Stimulated activated CD8-positive, alpha-beta memory T cell treated with anti-CD3 and anti-CD28 coated beads, Interleukin-4, amount 100 ng/mL, for 24 hours (primary cell): ENCODE measurements around the gene GRIN1.

Source experiments
- DNase-seq: peaks from one replicate; pipeline ENCODE4 v3.0.0-alpha.2; 2020; ENCODE audit warnings: low read depth

The GRIN1 gene

DNA sequence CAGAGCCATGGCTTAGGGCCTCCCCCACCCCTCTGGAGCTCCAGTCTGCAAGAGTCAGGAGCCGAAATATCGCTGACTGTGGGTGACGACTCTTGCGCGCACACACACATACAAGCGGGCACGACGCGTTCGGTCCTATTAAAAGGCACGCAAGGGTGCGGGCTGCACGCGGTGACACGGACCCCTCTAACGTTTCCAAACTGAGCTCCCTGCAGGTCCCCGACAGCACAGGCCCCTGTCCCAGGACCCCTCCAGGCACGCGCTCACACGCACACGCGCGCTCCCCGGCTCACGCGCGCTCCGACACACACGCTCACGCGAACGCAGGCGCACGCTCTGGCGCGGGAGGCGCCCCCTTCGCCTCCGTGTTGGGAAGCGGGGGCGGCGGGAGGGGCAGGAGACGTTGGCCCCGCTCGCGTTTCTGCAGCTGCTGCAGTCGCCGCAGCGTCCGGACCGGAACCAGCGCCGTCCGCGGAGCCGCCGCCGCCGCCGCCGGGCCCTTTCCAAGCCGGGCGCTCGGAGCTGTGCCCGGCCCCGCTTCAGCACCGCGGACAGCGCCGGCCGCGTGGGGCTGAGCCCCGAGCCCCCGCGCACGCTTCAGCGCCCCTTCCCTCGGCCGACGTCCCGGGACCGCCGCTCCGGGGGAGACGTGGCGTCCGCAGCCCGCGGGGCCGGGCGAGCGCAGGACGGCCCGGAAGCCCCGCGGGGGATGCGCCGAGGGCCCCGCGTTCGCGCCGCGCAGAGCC, at the start of gene GRIN1:
GRIN1 (plus strand) TSS at position 433 of the 746 bp plus-strand sequence. CDS start 333 bp downstream, outside the sequence.
- no peak for DNase-seq

DNA sequence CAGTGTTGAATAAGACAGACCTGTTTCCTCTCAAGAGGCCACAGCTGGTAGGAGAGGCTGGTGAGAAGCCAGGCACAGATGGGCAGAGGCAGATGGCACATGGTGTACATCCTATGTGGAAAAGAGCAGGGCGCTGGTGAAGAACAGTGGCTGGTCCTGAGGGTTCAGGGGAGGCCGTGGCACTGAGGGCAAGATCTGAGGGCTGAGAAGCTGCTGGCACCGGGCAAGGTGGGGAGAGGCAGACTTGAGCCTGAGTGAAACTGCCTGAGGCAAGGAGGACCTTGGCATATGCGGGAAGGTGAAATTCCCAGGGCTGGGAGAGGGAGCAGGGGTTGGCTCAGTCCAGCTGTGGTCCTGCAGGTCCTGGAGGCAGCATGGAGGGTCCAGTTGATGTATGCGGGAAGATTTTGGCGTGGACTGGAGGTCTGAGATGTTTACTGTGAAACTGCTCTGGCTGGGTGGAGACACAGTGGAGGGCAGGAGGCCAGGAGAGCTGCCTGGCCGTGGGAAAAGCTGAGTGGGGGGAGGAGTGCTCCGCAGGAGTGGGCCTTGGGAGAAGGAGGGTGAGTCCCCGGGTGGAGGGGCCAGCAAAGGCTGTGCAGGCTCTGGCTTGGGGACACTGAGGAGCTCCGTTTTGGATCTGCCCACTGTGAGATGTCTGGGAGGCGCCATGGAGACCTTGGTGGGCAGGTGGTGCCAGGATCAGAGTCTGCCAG, 49.6 kb upstream of the GRIN1 start:
- no peak for DNase-seq

DNA sequence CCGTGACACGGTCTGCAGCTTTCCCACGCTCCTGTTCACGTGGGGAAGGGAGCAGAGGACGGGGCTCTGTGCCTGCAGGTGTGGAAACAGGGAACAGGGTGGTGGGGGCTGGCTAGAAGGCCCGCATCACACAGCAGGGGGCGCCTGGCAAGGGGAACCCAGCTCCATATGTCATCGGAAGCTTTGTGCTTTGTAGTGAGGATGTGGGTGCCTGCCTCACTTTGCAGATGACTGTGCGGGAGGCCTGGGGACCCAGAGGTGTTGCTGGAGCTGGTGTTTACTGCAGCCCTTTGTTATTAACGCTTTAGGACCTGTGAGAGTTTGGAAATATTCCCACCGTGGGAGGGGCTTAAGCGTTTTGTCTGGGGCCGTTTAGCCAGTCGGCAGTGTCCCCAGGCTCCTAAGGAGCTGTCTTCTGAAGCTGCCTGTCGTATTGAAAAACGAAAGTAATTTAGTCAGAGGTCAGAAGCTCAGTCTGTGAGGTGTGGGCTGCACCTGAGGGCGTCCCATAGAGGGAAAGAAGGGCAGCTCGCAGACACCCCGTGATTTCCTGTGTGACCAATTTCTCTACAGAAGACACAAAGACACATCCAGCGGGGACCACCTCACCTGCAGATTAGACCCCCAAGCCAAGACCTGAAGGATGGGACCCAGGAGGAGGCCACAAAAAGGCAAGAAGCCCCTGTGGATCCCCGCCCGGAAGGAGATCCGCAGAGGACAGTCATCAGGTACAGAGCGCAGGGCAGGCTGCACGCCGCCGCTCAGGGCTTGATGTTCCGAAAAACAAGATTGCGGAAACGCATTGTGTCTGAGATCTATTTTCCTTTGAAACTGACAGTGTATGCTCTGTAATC, 43.1 kb upstream of the GRIN1 start:
- DNase-seq: peak; percentile 73

DNA sequence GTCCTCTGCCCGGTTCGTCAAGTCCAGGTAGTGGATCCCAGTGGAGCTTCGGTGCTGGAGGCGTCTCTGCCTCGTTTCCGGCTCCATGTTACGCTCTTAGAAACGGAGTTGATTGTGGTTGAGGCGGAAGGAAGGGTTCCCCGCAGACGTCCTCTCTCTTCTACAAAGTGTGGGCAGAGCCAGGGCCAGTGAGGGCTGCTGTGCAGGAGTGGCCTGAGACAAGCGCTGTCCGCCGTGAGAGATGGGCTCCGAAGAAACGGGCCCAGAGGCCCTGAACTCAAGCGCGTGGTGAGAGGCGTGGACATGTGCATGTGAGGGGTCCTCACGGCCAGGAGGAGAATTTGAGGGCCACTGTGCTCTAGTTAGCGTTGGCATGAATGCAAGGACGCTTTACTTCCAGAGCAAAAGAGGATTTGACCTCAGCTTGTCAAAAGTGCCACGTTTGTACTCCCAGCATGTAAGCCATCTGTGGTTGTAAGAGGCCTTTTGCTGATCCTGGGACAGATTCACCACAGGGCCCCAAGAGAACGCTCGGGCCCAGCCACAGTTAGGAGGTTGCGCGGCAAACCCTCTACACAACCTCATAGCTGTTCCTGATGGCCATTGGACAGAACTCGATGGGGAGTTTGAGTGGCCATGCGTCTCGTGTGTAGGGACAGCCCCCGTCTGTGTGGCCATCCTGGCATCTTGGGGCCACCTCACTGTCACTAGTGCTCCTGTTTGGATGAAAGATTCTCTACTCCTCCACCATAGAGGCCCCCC, 42.0 kb upstream of the GRIN1 start:
- no peak for DNase-seq

DNA sequence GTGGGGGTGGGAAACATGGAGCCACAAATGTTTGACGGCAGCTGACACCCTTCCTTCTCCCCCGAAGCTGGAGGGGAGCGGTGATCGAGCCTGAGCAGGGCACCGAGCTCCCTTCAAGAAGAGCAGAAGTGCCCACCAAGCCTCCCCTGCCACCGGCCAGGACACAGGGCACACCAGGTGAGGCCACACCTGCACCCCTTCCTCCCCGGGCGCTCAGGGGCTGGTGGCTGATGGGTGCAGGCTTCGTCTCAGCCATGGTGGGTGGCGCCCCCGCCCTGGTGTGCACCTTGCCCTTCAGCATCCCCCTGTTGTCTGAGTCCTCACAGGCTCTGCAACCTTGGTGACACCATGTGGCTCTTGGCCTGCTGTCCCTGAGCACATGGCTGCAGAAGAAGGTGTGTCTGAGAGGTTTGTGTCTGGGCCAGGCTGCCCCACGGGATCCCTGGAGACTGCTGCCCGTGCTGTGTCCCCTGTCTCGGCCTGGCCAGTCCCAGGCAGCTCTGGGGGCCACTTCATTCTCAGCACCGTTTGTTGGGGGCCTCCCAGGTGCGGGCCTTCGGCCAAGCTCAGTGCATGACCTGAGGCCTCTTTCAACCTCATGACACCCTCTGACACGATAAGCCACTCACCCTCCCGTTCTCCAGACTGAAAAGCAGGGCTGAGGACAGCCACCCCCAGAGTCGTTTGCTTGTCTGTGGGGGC, 41.0 kb upstream of the GRIN1 start:
- DNase-seq: no peak

DNA sequence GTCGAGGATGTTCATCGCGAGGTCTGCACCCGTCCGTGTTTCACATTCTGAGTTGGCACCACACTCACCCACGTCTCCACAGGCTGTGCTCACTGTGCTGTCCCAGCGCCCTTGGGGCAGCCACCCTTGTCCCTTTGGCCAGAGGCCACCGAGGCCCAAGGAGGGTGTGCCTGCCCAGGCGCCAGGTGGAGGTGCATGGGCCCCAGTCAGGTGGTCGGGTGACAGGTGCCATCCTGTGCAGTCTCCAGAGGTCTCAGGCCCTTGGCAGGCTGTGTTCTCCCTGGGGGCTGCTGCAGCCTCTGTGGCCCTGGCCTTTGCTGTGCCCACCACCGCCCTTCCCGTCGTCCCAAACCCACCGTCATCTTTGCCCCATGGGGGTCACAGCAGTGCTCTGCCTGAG, 39.7 kb upstream of the GRIN1 start:
- DNase-seq: no peak

DNA sequence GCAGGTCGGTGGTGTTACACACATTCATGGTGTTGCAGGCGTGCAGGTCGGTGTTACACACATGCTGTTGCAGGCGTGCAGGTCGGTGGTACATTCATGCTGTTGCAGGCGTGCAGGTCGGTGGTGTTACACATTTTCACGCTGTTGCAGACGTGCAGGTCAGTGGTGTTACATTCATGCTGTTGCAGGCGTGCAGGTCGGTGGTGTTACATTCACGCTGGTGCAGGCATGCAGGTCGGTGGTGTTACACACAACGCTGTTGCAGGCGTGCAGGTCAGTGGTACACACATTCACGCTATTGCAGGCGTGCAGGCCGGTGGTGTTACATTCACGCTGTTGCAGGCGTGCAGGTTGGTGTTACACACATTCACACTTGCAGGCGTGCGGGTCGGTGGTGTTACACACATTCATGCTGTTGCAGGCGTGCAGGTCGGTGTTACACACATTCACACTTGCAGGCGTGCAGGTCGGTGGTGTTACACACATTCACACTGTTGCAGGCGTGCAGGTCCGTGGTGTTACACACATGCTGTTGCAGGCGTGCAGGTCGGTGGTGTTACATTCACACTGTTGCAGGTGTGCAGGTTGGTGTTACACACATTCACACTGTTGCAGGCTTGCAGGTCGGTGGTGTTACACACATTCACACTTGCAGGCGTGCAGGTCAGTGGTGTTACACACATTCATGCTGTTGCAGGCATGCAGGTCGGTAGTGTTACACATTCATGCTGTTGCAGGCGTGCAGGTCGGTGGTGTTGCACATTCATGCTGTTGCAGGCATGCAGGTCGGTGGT, 35.6 kb upstream of the GRIN1 start:
- DNase-seq: no peak

DNA sequence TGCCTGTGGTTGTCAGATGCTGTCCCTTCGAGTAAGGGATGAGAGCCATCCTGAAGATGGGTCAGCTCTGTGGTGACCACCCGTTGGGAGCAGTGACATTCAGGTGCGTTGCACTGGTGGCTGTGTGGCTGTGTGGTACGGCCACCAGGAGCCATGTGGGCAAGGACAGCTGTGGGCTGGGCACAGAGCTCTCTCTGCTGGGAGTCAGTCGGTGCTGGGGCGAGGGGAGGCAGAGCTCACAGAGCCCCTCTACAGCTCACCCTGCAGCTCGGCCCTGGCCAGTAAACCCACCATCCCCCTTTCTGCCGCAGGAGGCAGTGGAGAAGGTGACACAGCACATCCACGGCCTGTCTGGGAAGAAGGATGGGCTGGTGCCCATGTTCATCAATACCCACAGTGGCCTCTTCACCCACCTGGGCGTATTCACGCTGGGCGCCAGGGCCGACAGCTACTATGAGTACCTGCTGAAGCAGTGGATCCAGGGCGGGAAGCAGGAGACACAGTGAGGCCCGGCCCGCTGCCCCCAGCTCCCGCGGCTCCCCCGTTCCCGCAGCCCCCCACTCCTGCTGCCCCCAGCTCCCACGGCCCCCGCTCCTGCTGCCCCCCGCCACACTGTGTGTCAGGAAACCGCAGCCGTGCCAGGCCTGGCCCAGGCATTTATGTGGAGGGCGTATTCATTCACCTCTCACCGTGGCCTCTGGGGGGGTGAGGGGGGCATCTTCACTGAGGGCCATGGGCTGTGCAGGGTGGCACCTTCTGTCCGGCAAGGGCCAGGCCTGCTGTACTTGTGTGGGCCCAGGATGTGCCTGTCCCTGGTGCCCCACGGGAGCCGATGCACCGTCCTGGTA, 32.9 kb upstream of the GRIN1 start:
- DNase-seq: no peak

DNA sequence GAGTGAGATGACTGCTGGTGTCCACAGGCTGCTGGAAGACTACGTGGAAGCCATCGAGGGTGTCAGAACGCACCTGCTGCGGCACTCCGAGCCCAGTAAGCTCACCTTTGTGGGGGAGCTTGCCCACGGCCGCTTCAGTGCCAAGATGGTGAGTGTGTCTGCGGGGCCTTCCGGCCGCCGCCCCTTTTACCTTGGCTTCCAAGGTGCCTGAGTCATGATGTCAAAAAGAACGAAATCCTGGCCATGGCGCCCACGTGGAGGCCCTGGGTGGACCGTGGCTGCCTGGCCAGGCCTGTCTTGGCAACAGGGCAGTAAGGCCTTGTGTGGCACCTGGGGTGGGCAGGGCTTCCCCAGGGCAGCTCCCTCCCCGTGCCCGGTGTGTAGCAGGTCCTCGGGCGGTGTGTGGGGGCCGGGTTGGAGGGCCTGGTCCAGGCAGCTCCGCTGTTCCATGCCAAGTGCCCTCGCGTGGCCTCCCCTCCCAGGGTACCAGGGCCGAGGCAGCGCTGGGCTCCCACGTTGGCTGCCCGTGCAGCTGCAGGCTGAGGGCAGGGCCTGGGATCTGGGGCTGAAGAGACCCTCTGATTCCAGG, 32.2 kb upstream of the GRIN1 start:
- no peak for DNase-seq

DNA sequence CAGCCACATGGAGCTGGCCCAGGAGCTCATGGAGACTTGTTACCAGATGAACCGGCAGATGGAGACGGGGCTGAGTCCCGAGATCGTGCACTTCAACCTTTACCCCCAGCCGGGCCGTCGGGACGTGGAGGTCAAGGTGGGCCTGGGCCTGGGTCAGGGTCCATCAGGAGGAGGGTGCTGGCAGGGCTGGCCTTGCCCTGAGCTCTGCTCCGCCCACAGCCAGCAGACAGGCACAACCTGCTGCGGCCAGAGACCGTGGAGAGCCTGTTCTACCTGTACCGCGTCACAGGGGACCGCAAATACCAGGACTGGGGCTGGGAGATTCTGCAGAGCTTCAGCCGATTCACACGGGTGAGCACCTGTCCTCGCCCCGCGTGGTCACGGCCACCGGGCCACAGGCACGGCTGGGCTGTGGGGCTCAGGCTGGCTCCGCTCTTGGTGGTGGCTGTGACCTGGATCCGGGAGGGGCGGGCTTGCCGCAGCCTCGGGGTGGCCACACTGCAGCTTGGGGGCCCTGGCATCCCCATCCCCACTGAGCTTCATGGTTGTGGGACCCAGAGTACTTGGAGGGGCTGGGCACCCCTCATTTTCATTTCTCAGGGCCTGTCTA, 31.5 kb upstream of the GRIN1 start:
- DNase-seq: no peak

DNA sequence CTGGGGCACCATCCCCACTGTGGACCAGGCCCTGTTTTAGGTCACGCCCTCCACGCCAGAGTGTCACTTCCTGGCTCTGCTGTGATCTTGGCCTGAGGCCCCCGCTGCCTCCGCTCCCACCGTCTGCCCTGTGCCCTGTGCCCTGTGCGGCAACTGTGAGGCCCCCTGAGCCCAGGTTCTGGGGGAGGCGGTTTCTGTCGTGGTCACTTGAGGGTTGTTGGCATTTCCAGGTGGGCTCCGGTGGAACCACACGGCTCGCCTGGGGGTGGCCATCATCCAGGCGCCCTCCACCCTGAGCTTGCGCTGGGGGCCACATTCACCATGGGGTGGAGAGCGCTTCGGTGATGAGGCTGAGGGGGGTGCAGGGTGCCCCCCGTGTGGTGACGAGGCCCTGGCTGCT, 31.0 kb upstream of the GRIN1 start:
- DNase-seq: no peak

DNA sequence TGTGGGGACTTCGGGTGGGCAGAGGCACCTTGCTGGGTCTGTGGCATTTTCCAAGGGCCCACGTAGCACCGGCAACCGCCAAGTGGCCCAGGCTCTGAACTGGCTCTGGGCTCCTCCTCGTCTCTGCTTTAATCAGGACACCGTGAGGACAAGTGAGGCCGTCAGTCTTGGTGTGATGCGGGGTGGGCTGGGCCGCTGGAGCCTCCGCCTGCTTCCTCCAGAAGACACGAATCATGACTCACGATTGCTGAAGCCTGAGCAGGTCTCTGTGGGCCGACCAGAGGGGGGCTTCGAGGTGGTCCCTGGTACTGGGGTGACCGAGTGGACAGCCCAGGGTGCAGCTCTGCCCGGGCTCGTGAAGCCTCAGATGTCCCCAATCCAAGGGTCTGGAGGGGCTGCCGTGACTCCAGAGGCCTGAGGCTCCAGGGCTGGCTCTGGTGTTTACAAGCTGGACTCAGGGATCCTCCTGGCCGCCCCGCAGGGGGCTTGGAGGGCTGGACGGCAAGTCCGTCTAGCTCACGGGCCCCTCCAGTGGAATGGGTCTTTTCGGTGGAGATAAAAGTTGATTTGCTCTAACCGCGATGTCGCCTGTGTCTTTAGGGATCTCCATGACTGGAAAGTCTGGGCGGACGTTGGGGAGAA, 30.2 kb upstream of the GRIN1 start:
- no peak for DNase-seq

DNA sequence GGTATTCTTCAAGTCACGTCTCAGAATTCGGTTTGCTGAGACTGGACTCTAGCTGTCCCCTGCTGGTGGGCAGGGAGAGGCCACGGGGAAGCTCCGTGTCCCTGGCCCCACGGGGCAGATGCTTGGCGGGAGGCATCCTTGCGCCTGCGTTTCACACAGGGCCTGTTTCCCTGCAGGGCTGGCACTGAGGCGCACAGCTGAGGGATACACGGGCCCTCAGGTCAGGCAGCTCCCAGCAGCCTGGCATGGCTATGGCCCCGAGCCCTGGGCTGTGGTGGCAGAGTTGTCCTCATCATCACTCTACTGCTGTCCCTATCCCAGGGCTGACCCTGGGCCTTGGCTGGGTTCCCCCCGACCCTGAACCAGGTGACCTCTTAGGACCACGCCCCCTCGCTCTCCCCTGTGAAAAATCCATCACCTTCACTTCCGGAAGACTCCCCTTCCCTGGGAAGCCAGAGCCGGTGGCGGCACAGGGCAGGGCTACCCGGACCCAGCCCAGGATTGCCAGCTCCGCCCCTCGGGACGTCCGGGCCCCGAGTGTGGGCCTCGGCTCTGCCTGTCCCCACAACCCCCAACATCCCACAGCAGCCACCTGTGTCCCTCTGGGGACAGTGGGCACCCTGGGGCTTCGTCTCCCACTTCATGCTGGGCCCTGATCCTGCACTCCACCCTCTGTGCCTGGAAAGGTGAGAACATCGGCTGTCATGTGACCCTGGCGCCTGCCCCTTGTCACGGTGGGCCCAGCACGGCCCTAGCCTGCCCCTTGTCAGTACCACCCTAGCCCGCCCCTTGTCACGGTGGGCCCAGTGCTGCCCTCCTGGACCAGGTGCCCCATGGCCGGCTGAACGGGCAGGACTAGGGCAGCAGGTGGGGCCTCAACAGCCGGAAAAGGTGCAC, 29.5 kb upstream of the GRIN1 start:
- no peak for DNase-seq

DNA sequence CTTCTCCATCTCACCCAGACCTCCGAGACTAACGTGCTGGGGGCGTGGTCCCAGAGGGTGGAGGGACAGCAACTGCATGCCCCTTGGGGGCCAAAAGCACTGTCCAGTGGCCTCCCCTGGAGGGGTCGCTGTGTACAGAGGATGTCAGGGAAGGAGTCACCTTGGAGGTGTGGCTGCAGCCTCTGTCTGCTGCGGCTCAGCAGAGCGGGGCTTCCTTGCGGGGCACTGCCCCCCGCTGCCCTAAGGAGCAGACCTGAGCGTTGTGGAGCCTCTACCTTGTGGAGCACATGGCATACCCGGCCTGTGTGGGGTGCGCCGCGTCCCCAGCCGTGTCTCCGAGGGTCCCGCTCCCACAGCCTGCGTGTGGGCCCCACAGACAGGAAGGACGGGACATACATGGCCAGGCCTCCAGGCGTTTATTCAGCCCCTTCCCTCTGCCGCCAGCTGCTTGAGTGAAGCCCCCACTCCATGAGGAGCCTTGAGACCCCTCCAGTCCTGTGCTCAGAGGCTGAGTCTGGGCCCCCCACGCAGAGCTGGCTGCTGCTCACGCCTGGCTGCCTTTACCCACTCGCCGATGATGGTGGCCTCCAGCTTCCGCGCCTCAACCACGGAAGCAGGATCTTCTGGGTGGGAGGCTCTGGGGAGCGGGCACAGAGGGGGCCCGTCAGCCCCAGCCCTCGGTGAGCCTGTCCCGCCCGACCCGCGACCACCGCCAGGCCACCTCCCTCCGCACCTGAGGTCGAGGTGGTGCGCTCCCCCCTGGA, 28.6 kb upstream of the GRIN1 start:
- DNase-seq: no peak

DNA sequence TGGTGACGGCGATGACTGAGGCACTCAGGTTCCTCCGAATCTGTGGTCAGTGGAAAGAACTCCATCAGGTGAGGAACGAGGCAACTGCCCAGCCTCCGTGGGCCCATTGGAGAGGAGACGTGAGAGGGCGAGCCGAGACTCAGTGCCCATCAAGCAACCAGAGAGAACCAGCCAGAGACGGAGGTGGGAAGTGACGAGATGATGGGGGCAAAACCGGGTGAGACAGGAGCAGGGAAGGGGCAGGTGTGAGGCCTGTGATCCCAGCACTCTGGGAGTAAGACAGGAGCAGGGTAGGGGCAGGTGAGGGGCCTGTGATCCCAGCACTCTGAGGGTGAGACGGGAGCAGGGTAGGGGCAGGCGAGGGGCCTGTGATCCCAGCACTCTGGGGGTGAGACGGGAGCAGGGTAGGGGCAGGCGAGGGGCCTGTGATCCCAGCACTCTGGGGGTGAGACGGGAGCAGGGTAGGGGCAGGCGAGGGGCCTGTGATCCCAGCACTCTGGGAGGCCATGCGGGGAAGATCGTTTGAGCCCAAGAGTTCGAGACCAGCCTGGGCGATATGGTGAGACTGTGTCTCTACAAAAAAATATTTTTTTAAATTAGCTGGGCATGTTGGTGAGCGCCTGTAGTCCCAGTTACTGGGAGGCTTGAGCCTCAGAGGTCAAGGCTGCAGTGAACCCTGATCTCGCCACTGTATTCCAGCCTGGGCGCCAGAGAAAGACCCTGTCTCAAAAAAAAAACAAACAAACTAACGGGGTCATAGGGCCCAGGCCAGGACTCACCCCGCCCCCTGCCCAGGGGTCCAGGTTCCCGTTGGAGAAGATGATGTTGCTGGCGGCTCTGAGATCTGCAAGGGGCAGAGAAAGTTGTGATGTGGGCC, 27.8 kb upstream of the GRIN1 start:
- DNase-seq: no peak
